HS-5 (cell line): ENCODE measurements around the gene SPINK4.

Experiments
- DNase-seq: peaks from one replicate; pipeline ENCODE4 v3.0.0-alpha.2; 2012; ENCODE audit warnings: low read depth

Gene SPINK4, protein sequence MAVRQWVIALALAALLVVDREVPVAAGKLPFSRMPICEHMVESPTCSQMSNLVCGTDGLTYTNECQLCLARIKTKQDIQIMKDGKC

DNA sequence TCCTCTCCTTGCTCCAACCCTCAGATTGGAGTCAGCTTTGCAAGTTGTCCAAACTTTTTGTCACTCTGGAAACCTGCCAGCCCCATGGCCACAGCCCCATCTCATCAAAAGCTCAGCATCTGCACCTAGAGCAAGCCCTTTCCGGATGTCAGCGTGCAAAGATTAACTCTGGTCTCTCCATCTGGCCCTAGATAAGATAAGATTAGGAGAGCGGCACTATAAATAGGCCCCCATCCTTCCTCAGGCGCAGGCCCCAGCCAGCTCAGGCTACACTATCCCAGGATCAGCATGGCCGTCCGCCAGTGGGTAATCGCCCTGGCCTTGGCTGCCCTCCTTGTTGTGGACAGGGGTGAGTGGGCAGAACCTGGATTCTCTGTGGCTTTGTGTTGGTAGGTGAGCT, at the start of gene SPINK4:
TSS of gene SPINK4 (plus strand) at position 247 of the 400 bp plus-strand sequence. CDS start at position 289, 42 bp downstream.
- DNase-seq: no peak

DNA sequence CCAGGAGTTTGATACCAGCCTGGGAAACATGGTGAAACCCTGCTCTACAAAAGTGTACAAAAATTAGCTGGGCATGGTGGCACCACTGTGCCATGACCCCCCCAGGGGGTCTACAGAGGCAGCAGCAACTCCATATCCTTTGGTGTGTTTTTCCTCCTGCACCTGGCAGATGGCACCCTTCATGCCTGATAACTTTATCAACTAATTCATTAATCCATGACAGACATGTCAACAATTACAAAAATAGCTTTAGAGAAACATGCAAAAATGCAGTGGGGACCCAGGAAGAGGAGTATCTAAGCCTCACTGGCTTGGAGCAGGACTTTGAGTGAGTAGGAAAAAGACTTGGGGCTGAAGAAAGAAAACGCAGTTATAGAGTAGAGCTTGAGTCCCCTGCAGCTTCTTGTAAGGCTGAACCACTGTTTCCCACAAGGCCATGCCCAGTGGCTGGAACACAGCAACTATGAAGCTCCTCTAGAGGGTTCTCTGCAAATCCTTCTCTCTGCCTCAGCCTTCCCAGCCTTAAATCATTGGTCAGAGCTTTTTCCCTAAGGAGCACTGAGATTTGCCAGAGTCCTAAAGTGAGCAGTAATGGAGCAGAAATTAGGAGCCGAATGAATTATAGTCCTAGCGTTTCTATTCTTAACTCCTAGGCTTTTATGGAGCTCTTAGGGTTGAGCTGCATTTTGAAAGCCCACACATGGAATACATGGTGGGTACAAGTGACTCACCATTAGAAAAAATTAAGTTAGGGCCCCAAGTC, 47.3 kb upstream of the SPINK4 start:
- DNase-seq: no peak

DNA sequence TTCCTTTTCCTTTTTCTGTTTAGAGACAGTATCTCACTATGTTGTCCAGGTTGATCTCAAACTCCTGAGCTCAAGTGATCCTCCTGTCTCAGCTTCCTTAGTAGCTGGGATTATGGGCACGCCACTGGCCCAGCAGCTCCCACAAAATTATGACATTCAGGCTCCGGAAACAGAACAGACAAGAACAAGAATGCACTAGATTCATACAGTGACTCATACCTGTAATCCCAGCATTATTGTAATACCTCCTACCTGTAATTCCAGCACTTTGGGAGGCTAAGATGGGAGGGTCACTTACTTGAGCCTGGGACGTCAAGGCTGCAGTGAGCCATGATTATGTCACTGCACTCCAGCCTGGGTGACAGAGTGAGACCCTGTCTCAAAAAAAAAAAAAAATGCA, 46.1 kb upstream of the SPINK4 start:
- no peak for DNase-seq

DNA sequence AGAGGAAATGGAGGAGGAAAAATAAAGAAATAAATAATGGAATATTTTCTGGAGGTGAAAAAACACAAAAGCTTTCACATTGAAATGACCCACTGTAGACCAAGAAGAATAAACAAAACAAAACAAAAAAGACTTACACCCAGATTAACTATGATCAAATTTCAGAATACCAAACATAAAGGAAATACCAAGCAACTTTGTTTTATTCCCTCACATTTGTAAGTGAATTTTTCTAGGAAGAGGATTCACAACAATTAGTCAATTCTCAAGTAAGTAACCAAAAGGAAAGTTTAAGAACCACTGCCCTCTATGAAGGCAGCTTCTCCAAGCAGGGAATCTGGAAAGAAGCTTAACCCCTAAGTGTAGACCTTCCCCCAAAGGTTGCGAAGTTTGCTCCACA, 43.2 kb upstream of the SPINK4 start:
- no peak for DNase-seq

DNA sequence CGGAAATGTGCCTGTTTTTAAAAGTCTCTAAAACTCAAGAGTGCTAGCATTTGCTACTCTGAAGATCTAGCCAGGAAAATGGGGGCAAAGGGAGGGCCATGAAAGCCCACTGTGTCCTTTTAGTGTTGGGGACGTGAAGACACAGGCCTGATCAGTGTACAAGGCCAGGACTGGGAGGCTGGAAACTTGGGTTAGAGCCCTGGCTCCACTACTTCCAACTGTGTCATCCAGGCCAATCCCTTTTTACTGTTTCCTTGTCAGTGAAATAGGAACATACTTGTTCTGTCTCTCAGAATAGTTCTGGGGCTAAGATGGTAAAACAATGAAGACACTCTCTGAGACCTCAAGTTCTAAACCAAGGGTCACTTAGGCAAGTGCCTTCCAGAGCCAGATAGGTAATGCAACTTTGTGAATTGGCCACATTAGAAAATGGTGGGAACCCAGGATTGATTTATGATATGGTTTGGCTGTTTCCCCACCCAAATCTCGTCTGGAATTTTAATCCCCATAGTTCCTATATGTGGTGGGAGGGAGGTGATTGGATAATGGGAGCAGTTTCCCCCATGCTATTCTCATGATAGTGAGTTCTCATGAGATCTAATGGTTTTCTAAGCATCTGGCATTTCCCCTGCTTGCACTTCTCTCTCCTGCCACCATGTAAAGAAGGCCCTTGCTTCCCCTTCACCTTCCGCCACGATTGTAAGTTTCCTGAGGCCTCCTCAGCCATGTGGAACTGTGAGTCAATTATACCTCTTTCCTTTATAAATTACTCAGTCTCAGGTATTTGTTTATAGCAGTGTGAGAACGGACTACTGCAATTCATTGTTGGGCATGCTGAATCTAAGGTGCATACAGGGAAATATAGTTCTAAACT, 42.5 kb upstream of the SPINK4 start:
- no peak for DNase-seq

DNA sequence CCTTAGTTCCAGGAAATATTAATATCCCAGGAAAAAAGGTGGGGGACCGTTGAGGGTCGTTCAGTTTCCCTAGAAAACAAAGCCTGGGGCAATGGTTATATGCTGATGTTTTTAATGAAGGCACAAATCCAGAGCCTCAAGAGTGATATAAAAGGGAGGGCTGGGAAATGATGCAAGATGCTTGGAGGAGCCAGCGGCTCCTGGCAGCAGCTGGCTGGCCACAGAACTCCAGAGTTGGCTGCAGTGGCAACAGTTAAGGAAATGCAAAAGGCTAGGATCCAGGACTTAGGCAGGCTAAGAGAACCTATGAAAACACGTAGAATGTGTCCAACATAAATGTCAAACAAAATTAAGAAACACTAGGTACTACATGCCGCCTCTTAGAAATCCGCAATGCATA, 41.8 kb upstream of the SPINK4 start:
- no peak for DNase-seq

DNA sequence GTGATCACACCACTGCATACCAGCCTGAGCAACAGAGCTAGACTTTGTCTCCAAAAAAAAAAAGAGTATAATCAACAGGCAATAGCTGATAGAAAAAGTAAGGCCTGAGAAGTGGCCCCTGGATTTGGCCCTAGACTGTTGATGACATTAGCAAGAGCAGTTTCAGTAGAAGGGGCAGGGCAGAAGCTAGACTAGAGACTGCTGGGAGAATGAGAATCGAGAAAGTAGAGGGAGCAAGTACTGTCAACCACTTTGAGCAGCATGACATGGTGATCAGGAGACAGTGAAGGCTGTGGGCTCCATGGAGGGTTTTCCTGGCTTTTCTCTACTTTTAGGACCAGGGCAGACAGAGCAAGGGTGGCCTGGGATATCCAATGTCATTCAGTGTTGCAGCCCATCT, 37.9 kb upstream of the SPINK4 start:
- DNase-seq: no peak

DNA sequence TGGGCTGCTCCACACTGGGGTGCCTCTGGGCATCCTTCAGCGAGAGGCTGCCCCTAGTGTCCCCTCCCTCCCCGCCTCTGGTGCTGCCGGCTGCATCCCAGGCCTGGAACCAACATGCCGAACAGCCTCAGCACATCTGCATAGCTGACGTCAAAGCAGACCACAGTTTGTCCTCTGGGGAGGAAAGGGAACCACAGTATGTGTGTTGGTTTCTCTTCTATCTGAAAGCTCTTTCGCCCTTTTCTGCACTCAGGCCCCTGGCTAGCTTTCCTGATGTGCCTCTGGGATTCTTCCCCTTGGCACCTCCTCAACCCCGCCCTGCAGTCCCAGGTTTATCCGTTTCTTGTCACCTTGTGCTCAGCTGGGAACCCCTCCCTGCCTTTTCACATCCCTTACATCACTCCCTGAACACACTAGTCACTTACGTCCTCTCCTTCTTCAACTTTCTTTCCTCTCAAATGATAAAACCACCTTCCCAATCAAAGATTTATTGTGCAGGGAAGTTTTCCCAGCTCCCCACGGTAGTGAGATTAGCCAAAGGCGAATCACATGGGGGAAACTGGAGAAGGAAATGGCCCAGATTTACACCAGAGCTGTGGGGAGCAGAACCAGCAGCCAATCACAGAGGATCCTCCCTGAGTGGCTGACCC, 37.3 kb upstream of the SPINK4 start:
- no peak for DNase-seq

DNA sequence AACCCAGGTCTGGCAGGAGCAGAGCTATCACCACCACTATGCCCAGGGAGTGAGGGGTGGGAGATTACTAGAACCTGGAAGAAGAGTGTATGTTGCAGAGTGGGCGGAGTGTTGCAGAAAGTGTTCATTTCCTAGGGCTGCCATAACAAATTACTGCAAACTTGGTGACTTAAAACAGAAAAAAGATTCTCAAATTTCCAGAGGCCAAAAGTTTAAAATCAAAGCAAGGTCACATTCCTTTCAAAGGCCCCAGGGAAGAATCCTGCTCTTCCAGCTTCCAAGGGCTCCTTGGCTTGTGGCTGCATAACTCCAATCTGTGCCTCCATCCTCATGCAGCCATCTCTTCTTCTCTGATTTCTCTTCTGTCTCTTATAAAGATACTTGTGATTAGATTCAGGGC, 30.6 kb upstream of the SPINK4 start:
- no peak for DNase-seq

DNA sequence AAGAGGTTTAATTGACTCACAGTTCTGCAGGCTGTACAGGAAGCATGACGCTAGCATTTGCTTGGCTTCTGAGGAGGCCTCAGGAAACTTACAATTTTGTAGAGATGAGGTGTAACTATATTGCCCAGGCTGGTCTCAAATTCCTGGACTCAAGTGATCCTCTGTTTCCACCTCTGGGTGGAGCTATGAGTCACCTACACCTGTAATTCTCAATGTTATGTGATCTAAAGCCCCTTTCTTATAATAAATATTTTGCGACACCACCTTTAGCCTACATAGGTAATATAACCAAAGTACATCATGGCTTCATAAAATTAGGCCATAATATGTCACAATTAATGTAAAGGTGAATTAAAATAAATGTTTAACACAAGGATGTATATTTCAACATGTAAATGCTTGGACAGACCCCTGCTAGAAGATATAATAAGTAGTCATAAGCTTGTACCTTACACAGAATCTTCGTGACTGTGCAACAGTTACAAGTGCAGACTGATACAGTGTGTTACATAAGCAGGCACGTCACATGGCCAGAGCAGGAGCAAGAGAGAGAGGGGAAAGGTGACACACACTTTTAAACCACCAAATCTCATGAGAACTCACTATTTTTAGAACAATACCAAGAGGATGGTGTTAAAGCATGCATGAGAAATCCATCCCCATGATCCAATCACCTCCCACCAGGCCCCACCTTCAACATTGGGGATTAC, 29.8 kb upstream of the SPINK4 start:
- DNase-seq: no peak

DNA sequence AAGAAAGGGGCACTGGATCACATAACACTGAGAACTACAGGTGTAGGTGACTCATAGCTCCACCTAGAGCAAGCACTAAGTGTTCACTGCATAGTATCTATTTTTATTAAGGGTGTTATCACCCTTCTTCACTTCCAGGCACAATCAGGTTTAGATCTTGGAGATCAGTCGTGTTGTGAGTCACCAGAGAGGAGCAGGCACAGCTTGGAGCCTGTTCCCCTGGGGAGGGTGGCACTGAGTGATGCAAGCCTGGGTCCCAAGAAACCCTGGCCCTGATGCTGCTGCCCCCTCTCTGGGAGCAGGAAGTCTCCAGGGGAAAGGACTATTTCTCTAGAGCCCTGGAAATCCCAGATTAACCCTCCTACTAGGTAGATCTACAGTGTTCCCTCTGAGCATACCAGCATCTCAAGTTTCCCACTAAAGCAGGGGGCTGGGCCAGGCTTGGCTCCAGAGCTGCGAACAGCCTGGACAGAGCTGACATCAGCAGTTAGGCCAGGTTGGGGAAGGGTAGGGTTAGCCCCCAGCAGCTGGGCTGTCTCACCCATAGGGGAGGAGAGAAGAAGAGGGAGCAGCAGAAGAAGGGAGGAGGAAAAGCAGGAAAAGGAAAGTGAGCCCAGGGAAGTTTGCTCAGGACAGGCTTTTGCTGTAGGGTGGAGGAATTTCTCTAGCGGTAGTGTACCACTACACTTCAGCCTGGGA, 28.1 kb upstream of the SPINK4 start:
- no peak for DNase-seq

DNA sequence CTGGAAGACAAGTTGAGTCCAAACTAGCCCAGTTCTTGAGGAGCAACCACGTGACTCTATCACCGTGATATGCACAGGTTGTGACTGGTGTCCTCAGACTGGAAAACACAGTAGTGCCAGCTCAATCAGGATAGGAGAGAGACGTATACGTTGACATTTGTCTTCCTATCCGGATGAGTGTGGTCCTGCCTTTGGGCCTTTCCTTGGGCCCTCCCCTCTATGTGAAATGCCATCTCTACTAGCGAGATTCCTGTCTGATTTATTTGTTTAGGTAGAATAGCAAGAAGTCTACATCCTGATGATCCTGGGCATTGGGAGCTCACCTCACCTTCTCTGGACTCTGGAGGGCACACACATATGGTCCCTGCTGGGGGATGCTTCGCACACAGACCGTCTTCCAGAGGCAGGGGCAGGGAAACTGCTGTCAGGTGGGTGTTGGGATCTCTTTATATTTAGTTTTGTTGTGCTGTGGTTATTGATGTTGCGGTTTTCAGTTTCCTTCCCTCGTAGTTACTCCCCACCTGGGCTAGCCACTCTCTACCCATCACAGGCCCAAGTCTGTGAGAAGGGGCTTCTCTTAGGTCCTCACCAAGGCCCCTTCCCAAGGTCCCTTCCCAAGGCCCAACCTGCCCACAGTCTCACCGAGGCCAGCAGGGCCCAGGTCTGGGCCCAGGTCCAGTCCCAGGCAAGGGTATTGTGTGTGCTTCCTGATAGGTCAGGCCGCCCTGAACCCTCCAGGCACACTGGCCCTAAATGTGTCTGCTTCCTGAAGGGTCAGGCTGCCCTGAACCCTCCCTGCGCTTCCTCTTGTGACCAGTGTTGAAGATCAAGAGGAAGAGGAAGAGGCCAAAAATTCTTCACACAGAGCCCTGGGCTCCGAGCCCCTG, 19.0 kb upstream of the SPINK4 start:
- no peak for DNase-seq

DNA sequence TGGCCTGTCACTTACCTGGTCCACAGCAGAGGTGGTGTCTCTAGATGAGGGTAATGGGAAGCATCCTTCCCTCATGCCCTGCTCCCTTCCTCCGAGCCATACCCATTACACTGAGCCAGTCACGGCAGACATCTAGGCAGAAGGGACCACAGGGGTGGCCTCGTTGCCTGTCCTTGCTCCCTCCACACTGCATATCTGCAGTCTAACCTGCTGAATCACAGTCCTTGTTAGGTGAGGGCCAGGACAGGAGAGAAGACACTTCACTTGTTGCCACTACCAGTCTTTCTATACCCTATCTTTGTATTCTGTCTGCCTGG, 18.4 kb upstream of the SPINK4 start:
- DNase-seq: no peak

DNA sequence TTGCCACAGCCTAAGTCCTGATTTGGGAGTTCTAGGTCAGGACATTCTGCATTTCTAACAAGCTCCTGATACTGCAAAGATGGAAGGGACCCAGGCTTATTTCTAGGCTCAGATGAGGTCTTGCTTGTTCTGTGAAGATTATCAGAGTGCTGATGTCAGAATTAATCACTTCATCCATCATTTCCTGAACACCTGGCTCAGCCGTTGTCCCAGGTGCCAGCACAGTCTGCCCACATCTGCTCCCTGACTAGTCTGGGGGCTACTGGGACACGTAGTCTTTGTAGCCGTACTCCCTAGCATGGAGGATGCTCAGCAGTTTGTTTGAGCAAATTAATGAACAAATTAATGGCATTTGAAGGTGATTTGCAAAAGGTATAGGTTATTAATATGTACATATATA, 17.9 kb upstream of the SPINK4 start:
- DNase-seq: no peak

DNA sequence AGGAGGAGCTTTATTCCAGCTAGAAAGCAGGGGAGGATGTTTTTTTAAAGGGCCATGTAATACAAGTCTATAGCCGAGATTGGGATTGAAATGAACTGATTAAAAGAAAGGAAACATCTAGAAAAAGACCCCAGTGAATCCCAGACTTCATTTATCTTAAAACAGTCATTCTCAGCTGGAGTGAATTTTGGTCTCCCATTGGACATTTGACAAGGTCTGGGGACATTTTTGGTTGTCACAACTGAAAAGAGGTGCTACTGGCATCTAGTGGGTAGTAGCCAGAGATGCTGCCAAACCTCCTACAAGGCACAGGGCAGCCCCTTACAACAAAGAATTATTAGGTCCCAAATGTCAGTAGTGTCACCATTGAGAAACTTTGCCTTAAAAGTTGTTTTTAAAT, 16.3 kb upstream of the SPINK4 start:
- DNase-seq: no peak

DNA sequence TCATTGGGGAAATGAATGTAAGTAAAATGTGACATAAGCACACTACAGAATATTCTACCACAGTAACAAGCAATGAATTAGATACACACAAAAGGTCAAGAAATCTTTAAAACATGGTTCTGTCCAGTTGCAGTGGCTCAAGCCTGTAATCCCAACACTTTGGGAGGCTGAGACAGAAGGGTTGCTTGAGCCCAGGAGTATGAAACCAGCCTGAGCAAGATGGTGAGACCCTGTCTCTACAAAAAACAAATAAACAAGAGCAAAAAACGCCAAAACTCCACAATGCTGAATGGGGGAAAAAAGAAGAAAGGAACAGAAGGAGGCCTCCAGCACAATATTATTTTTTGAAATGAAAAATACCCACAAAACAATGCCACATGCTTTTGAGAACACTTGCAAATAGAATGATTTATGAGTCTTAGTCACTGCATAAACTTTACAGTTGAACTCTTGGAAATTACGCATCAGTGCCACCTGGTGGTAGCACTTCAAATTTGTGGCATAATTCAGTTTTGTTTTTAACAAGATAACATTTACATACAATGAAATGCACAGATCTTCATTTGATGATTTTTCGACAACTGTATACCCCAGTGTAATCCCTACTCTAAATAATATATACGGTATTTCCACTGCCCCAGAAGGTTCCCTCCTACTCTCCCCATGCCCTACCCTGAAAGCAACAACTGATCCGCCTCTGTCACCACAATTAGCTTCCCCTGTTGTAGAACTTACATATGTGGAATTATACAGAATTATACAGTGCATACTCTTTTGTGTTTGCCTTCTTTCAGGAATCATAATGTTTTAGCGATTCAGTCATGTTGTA, 14.4 kb upstream of the SPINK4 start:
- DNase-seq: peak; percentile 68

DNA sequence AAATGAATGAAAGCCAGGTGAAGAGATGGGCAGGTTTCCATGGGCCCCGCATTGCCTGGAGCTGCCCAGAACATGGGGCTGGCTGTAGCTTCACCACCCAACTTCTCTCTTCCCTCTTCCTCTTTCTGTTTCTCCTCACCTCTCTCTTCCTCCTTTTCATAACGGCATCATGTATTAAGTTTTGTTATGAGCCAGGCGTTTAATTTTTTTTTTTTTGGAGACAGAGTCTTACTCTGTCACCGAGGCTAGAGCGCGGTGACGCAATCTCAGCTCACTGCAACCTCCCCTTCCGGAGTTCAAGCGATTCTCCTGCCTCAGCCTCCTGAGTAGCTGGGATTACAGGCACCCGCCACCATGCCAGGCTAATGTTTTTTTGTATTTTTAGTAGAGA, 13.0 kb upstream of the SPINK4 start:
- no peak for DNase-seq

DNA sequence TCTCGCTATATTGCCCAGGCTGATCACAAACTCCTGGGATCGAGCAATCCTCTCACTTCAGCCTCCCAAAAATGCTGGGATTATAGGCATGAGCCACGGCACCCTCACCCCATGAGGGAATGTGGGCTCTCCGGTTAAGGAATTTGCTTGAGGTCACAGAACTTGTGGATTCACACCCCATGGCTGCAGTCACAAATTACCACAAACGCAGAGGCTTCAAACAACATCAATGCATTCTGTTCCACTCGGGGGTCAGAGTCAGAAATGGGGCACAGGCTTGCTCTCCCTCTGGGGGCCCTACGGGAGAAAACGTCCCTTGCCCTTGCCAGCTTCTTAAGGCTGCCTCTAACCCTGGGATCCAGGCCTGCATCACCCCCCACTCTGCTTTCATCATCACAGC, 12.2 kb upstream of the SPINK4 start:
- no peak for DNase-seq

DNA sequence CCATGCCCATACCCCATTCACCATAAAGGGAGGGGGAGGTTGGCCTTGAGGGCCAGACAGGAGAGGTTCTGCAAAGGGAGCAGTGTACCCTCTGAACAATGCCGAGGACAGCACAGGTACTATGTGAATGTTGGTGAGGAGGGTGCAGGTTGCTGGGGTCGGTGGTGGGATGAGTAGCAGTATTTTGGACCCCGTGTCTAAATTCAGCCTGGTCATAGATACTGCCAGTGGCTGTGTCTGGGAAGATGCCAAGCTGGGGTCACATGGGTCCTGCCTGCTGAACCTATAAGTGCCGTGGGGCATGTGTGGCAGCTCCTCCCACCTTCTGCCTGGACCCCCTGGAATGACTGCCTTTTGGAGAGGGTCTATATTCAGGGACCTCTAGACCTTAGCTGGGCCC, 11.4 kb upstream of the SPINK4 start:
- DNase-seq: no peak
